Measurements from ENCODE around the gene SPG11. TPM values are rescaled to one million over a fixed set of nuclear protein-coding genes. Genes with fewer than 3 reads are reported as not detected.
A peak's percentile ranks its signal among the peaks of the same experiment; 100 is the strongest.

Gene SPG11, protein sequence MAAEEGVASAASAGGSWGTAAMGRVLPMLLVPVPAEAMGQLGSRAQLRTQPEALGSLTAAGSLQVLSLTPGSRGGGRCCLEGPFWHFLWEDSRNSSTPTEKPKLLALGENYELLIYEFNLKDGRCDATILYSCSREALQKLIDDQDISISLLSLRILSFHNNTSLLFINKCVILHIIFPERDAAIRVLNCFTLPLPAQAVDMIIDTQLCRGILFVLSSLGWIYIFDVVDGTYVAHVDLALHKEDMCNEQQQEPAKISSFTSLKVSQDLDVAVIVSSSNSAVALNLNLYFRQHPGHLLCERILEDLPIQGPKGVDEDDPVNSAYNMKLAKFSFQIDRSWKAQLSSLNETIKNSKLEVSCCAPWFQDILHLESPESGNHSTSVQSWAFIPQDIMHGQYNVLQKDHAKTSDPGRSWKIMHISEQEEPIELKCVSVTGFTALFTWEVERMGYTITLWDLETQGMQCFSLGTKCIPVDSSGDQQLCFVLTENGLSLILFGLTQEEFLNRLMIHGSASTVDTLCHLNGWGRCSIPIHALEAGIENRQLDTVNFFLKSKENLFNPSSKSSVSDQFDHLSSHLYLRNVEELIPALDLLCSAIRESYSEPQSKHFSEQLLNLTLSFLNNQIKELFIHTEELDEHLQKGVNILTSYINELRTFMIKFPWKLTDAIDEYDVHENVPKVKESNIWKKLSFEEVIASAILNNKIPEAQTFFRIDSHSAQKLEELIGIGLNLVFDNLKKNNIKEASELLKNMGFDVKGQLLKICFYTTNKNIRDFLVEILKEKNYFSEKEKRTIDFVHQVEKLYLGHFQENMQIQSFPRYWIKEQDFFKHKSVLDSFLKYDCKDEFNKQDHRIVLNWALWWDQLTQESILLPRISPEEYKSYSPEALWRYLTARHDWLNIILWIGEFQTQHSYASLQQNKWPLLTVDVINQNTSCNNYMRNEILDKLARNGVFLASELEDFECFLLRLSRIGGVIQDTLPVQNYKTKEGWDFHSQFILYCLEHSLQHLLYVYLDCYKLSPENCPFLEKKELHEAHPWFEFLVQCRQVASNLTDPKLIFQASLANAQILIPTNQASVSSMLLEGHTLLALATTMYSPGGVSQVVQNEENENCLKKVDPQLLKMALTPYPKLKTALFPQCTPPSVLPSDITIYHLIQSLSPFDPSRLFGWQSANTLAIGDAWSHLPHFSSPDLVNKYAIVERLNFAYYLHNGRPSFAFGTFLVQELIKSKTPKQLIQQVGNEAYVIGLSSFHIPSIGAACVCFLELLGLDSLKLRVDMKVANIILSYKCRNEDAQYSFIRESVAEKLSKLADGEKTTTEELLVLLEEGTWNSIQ (N-terminal part only)
- 31.7 TPM for polyA plus RNA-seq (2013, experiment 1 of 2)
- 29.5 TPM for polyA plus RNA-seq (2013, experiment 2 of 2)

- Histone ChIP-seq H3K9me3 (ENCODE audit: control insufficient read depth, low read length) (no peaks in the 10 kb centered on the region), H3K4me1 (ENCODE audit: control insufficient read depth, insufficient read depth, low read length, poor library complexity, severe bottlenecking) (peaks cover 4% of the 10 kb centered on the region), H3K4me3 (ENCODE audit: extremely low read depth, insufficient read depth, low read length, poor library complexity, severe bottlenecking) (peak within 1 kb of the TSS; percentile 82), H3K27ac (ENCODE audit: low read depth, low read length, severe bottlenecking) (peak within 1 kb of the TSS; percentile 86), H3K36me3 (ENCODE audit: control insufficient read depth, insufficient read depth, low read length) (peaks cover 18% of the 10 kb centered on the region)
- 5 to 16% methylated on average over 40 to 50 of the region's 53 CpGs for WGBS, 2 experiments (ENCODE audit: insufficient coverage in 2 of 2)
Measured at GRCh38 chr15:44663410-44664308, at the start of gene SPG11. Gene SPG11 (minus strand): TSS chr15:44663662. CDS start chr15:44663647, 15 bp downstream.

- Histone ChIP-seq H3K9me3 (ENCODE audit: control insufficient read depth, low read length) (no peaks in the 10 kb centered on the region), H3K27ac (ENCODE audit: low read depth, low read length, severe bottlenecking) (peak overlapping the region; percentile 39), H3K4me1 (ENCODE audit: control insufficient read depth, insufficient read depth, low read length, poor library complexity, severe bottlenecking) (peaks cover 7% of the 10 kb centered on the region), H3K36me3 (ENCODE audit: control insufficient read depth, insufficient read depth, low read length) (peaks cover 21% of the 10 kb centered on the region), H3K4me3 (ENCODE audit: extremely low read depth, insufficient read depth, low read length, poor library complexity, severe bottlenecking) (peak overlapping the region; percentile 76)
- WGBS, 2 experiments (ENCODE audit: insufficient coverage in 2 of 2) = 81 to 90% methylated on average over 20 to 21 of the region's 24 CpGs
Measured at GRCh38 chr15:44712346-44713005, 49.0 kb upstream of the SPG11 start.

DNA sequence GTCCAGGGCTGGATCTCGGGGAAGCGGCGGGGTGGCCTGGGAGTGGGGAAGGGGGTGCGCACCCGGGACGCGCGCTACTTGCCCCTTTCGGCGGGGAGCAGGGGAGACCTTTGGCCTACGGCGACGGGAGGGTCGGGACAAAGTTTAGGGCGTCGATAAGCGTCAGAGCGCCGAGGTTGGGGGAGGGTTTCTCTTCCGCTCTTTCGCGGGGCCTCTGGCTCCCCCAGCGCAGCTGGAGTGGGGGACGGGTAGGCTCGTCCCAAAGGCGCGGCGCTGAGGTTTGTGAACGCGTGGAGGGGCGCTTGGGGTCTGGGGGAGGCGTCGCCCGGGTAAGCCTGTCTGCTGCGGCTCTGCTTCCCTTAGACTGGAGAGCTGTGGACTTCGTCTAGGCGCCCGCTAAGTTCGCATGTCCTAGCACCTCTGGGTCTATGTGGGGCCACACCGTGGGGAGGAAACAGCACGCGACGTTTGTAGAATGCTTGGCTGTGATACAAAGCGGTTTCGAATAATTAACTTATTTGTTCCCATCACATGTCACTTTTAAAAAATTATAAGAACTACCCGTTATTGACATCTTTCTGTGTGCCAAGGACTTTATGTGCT is 48.4 kb upstream of the SPG11 start:
- 9 to 11% methylated on average over 26 to 28 of the region's 46 CpGs for WGBS, 2 experiments (ENCODE audit: insufficient coverage in 2 of 2)
- H3K36me3 ChIP-seq (ENCODE audit: control insufficient read depth, insufficient read depth, low read length) = peaks cover 15% of the 10 kb centered on the region
- H3K4me3 ChIP-seq (ENCODE audit: extremely low read depth, insufficient read depth, low read length, poor library complexity, severe bottlenecking) = peak overlapping the region; percentile 76
- H3K4me1 ChIP-seq (ENCODE audit: control insufficient read depth, insufficient read depth, low read length, poor library complexity, severe bottlenecking) = peaks cover 7% of the 10 kb centered on the region
- H3K27ac ChIP-seq (ENCODE audit: low read depth, low read length, severe bottlenecking) = peak overlapping the region; percentile 94
- no peaks in the 10 kb centered on the region for H3K9me3 ChIP-seq (ENCODE audit: control insufficient read depth, low read length)

- Histone ChIP-seq H3K9me3 (ENCODE audit: control insufficient read depth, low read length) (no peaks in the 10 kb centered on the region), H3K36me3 (ENCODE audit: control insufficient read depth, insufficient read depth, low read length) (peaks cover 8% of the 10 kb centered on the region), H3K27ac (ENCODE audit: low read depth, low read length, severe bottlenecking) (peak within 1 kb of the TSS; percentile 94), H3K4me1 (ENCODE audit: control insufficient read depth, insufficient read depth, low read length, poor library complexity, severe bottlenecking) (peaks cover 7% of the 10 kb centered on the region), H3K4me3 (ENCODE audit: extremely low read depth, insufficient read depth, low read length, poor library complexity, severe bottlenecking) (peak within 1 kb of the TSS; percentile 76)
- WGBS, 2 experiments (ENCODE audit: insufficient coverage in 2 of 2) = 0% methylated on average over 32 to 33 of the region's 37 CpGs
Measured at GRCh38 chr15:44711096-44711742, 47.8 kb upstream of the SPG11 start, which contains the start of the genes B2M and PATL2. Gene B2M (plus strand): TSS chr15:44711517. CDS start chr15:44711547, 30 bp downstream. Gene PATL2 (minus strand): TSS chr15:44711323. CDS start chr15:44676490, 34,833 bp downstream.

GRCh38 chr15:44710236-44711095 is 47.0 kb upstream of the SPG11 start:
- H3K9me3 ChIP-seq (ENCODE audit: control insufficient read depth, low read length) = no peaks in the 10 kb centered on the region
- peaks cover under 1% of the 10 kb centered on the region for H3K36me3 ChIP-seq (ENCODE audit: control insufficient read depth, insufficient read depth, low read length)
- H3K27ac ChIP-seq (ENCODE audit: low read depth, low read length, severe bottlenecking) = peak overlapping the region; percentile 94
- 38 to 60% methylated on average over 3 to 4 of the region's 11 CpGs for WGBS, 2 experiments (ENCODE audit: insufficient coverage in 2 of 2)
- peaks cover 7% of the 10 kb centered on the region for H3K4me1 ChIP-seq (ENCODE audit: control insufficient read depth, insufficient read depth, low read length, poor library complexity, severe bottlenecking)
- H3K4me3 ChIP-seq (ENCODE audit: extremely low read depth, insufficient read depth, low read length, poor library complexity, severe bottlenecking) = peak overlapping the region; percentile 76

GRCh38 chr15:44706946-44707636 is 43.6 kb upstream of the SPG11 start:
- H3K9me3 ChIP-seq (ENCODE audit: control insufficient read depth, low read length) = no peaks in the 10 kb centered on the region
- no peak overlapping the region for H3K4me3 ChIP-seq (ENCODE audit: extremely low read depth, insufficient read depth, low read length, poor library complexity, severe bottlenecking)
- no peak overlapping the region for H3K27ac ChIP-seq (ENCODE audit: low read depth, low read length, severe bottlenecking)
- WGBS, 2 experiments (ENCODE audit: insufficient coverage in 2 of 2) = 83 to 100% methylated on average over 1 to 2 of the region's 2 CpGs
- no peaks in the 10 kb centered on the region for H3K36me3 ChIP-seq (ENCODE audit: control insufficient read depth, insufficient read depth, low read length)
- no peaks in the 10 kb centered on the region for H3K4me1 ChIP-seq (ENCODE audit: control insufficient read depth, insufficient read depth, low read length, poor library complexity, severe bottlenecking)

GRCh38 chr15:44706401-44706800 is 42.9 kb upstream of the SPG11 start:
- Histone ChIP-seq H3K27ac (ENCODE audit: low read depth, low read length, severe bottlenecking) (no peak overlapping the region), H3K4me3 (ENCODE audit: extremely low read depth, insufficient read depth, low read length, poor library complexity, severe bottlenecking) (no peak overlapping the region)
- 71 to 89% methylated on average over 2 of the region's 2 CpGs for WGBS, 2 experiments (ENCODE audit: insufficient coverage in 2 of 2)

GRCh38 chr15:44705986-44706385 is 42.5 kb upstream of the SPG11 start:
- Histone ChIP-seq H3K36me3 (ENCODE audit: control insufficient read depth, insufficient read depth, low read length) (no peaks in the 10 kb centered on the region), H3K4me3 (ENCODE audit: extremely low read depth, insufficient read depth, low read length, poor library complexity, severe bottlenecking) (no peak overlapping the region), H3K27ac (ENCODE audit: low read depth, low read length, severe bottlenecking) (no peak overlapping the region), H3K9me3 (ENCODE audit: control insufficient read depth, low read length) (no peaks in the 10 kb centered on the region), H3K4me1 (ENCODE audit: control insufficient read depth, insufficient read depth, low read length, poor library complexity, severe bottlenecking) (no peaks in the 10 kb centered on the region)
- WGBS, 2 experiments (ENCODE audit: insufficient coverage in 2 of 2) = 83% methylated on average over 1 of the region's 1 CpG; no CpG with 5 or more reads in 1 of the 2 experiments

More at GRCh38 chr15:44706401-44706800, 42.9 kb upstream of the SPG11 start:
- Histone ChIP-seq H3K36me3 (ENCODE audit: control insufficient read depth, insufficient read depth, low read length) (no peaks in the 10 kb centered on the region), H3K9me3 (ENCODE audit: control insufficient read depth, low read length) (no peaks in the 10 kb centered on the region), H3K4me1 (ENCODE audit: control insufficient read depth, insufficient read depth, low read length, poor library complexity, severe bottlenecking) (no peaks in the 10 kb centered on the region)

Data from mesodermal cell (in vitro differentiated cells).